NB4 (cell line): ENCODE measurements around the gene FHIT.

Experiments used
- DNase-seq: peaks from one replicate; pipeline ENCODE4 v3.0.0; 2010; ENCODE audit warnings: low read depth
- H3K4me3 ChIP-seq: one replicate; pipeline ENCODE4 v1.5.1; 2011; ENCODE audit warnings: mild to moderate bottlenecking, low read depth, low read length, moderate library complexity
- CTCF ChIP-seq: IDR thresholded peaks from one replicate; pipeline ENCODE4 v1.5.1; 2012; ENCODE audit warnings: low read depth, low read length
- MAX ChIP-seq: IDR thresholded peaks from 2 replicates; pipeline ENCODE4 v1.6.1; 2011; ENCODE audit warnings: low read depth, low read length
- MYC ChIP-seq: IDR thresholded peaks from 2 replicates; pipeline ENCODE4 v1.6.1; 2011; ENCODE audit warnings: low read depth, low read length
- POLR2A ChIP-seq: IDR thresholded peaks from 2 replicates; pipeline ENCODE4 v1.6.1; 2011; ENCODE audit warnings: mild to moderate bottlenecking; ENCODE audit not compliant: insufficient read length; ENCODE audit errors: extremely low read depth

FHIT gene

DNA sequence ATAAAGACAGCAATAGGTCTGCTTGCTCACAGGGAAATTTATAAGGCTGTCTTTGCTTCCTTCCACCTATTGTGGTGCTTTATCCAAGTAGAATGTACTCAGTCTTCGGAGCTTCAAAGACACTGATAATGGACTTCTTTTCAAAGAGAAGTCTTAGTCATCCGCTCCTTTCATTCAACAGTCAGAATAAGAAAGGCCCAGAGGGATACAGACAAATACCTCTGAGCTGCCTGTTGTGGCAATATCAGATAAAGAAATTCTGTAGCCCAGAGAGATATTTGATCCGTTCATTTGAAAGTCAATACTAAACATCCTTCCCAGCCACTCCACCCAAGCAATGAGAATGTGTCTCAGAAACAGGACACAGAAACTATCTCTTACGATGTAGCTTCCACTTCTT lies 110.0 kb downstream of the FHIT start:
- DNase-seq: no peak
- no peak overlapping the region for H3K4me3 ChIP-seq
- TF ChIP-seq CTCF (no peak), POLR2A (no peak), MYC (no peak), MAX (no peak)

DNA sequence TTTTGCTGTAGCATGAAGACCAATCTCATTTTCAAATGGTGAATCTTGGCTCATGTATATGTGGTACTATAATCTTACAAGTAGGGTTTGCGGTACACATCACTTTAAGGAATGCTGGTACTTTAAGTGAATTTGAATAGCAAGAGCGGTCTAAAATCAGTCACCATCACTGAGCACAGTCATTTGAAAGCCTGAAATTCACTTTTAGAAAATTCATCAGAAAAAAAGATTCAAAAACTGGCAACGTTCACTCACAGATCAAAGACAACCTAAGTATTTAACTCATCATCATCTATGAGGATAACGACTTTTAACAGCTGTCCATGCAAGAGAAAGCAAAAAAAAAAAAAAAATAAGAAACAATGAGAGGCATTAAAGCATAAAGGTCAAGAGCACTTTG lies 111.6 kb downstream of the FHIT start:
- TF ChIP-seq MYC (no peak), CTCF (no peak), POLR2A (no peak), MAX (no peak)
- no peak overlapping the region for H3K4me3 ChIP-seq
- no peak for DNase-seq

- TF ChIP-seq POLR2A: no peak
These were observed 112.9 kb downstream of the FHIT start for GRCh38 chr3:61138401-61138800.

GRCh38 chr3:61136191-61136590 lies 115.1 kb downstream of the FHIT start:
- no peak for TF ChIP-seq MAX
- TF ChIP-seq CTCF: no peak
- TF ChIP-seq MYC: no peak
- no peak for TF ChIP-seq POLR2A
- DNase-seq: no peak
- H3K4me3 ChIP-seq: no peak overlapping the region

More at GRCh38 chr3:61138401-61138800, 112.9 kb downstream of the FHIT start:
- H3K4me3 ChIP-seq: no peak overlapping the region
- no peak for DNase-seq

GRCh38 chr3:61134532-61134931 lies 116.7 kb downstream of the FHIT start:
- peak; percentile 2 for DNase-seq
- no peak overlapping the region for H3K4me3 ChIP-seq
- TF ChIP-seq POLR2A: no peak
- no peak for TF ChIP-seq MYC
- no peak for TF ChIP-seq MAX
- no peak for TF ChIP-seq CTCF

DNA sequence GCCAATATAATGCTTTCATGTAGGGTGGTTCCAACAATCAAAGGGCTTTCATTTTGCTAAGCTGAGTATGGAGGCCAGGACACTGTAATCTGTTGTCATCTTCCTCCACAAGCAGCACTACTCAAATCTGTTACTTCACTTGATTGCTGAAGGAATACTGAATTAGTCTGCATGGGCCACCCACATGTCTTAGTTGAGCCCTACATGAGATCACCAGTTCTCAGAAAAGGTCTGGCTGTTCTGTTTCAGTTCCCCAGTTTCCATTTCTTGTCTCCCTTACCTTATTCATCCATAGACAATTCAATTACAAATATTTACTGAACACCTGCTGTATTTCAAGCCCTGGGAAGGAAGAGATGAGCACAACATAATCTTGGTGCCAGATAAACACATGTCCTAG lies 119.2 kb downstream of the FHIT start:
- TF ChIP-seq MYC (no peak), CTCF (no peak), POLR2A (no peak), MAX (no peak)
- no peak for DNase-seq
- no peak overlapping the region for H3K4me3 ChIP-seq
